Daoy (cell line): ENCODE measurements around the gene SDK1. TPM values are rescaled to one million over a fixed set of nuclear protein-coding genes. Genes with fewer than 3 reads are reported as not detected.

Experiments used
- DNase-seq: peaks from one replicate; pipeline ENCODE4 v3.0.0-alpha.2; 2015; ENCODE audit warnings: low read depth
- total RNA-seq: library from RNA; depleted of rRNA; stranded (reverse); fragments of >200 nt; shearing (Covaris generic); gene quantifications from 2 replicates; pipeline ENCODE4 v1.2.3, GENCODE V29; 2014

The SDK1 gene
- total RNA-seq, 1 experiment from 2014 or later, result 4.2 TPM

- DNase-seq, result no peak
Observed at GRCh38 chr7:3336042-3336665, 35.1 kb downstream of the SDK1 start.

- no peak for DNase-seq
Observed at GRCh38 chr7:3338161-3338560, 37.1 kb downstream of the SDK1 start.

GRCh38 chr7:3345699-3346481 is 44.8 kb downstream of the SDK1 start:
- DNase-seq, result no peak

GRCh38 chr7:3349126-3349525 is 48.1 kb downstream of the SDK1 start:
- no peak for DNase-seq

GRCh38 chr7:3356173-3356572 is 55.1 kb downstream of the SDK1 start:
- DNase-seq, result no peak

GRCh38 chr7:3358991-3359390 is 57.9 kb downstream of the SDK1 start:
- no peak for DNase-seq

GRCh38 chr7:3367261-3367660 is 66.2 kb downstream of the SDK1 start:
- DNase-seq, result no peak

- DNase-seq, result no peak
Observed at GRCh38 chr7:3370068-3370830, 69.2 kb downstream of the SDK1 start.

GRCh38 chr7:3370921-3371320 is 69.9 kb downstream of the SDK1 start:
- DNase-seq, result no peak

GRCh38 chr7:3371601-3372000 is 70.5 kb downstream of the SDK1 start:
- DNase-seq, result peak; percentile 42

- no peak for DNase-seq
Observed at GRCh38 chr7:3374239-3374638, 73.2 kb downstream of the SDK1 start.

- DNase-seq, result no peak
Observed at GRCh38 chr7:3378390-3379150, 77.5 kb downstream of the SDK1 start.

GRCh38 chr7:3380034-3380433 is 79.0 kb downstream of the SDK1 start:
- no peak for DNase-seq

GRCh38 chr7:3380886-3381685 is 80.0 kb downstream of the SDK1 start:
- DNase-seq, result no peak

GRCh38 chr7:3386423-3387190 is 85.6 kb downstream of the SDK1 start:
- no peak for DNase-seq

- no peak for DNase-seq
Observed at GRCh38 chr7:3393862-3394261, 92.8 kb downstream of the SDK1 start.

GRCh38 chr7:3397324-3397723 is 96.3 kb downstream of the SDK1 start:
- DNase-seq, result no peak

- DNase-seq, result no peak
Observed at GRCh38 chr7:3399858-3400257, 98.8 kb downstream of the SDK1 start.

GRCh38 chr7:3404501-3404900 is 103.4 kb downstream of the SDK1 start:
- peak; percentile 66 for DNase-seq
